Mesenchymal stem cell (in vitro differentiated cells and primary cell): Measurements from ENCODE around the gene ELFN1.

Source experiments
- DNase-seq: peaks from one replicate; pipeline ENCODE4 v3.0.0-alpha.2; 2013
- H2AFZ ChIP-seq: one replicate; pipeline ENCODE4 v1.6.1; 2013; ENCODE audit warnings: low read depth, mild to moderate bottlenecking, control low read depth, inconsistent platforms, low read length, moderate library complexity
- H2AK5ac ChIP-seq: 2 replicates; pipeline ENCODE4 v1.6.1; 2013; ENCODE audit warnings: low read length, moderate library complexity, mild to moderate bottlenecking, inconsistent platforms; ENCODE audit not compliant: severe bottlenecking
- H2BK120ac ChIP-seq: one replicate; pipeline ENCODE4 v1.6.1; 2013; ENCODE audit warnings: low read depth, mild to moderate bottlenecking, inconsistent platforms, low read length, moderate library complexity
- H2BK12ac ChIP-seq, 2 experiments: one replicate each; pipeline ENCODE4 v1.6.1; 2013; ENCODE audit warnings: inconsistent platforms in 2 of 2, low read length in 2 of 2, mild to moderate bottlenecking in 2 of 2, moderate library complexity in 2 of 2, control low read depth in 1 of 2
- H2BK15ac ChIP-seq: one replicate; pipeline ENCODE4 v1.6.1; 2013; ENCODE audit warnings: mild to moderate bottlenecking, low read depth, inconsistent platforms; ENCODE audit not compliant: poor library complexity, severe bottlenecking
- H2BK5ac ChIP-seq: 2 replicates; pipeline ENCODE4 v1.6.1; 2013; ENCODE audit warnings: low read depth, mild to moderate bottlenecking, low read length, control low read depth, inconsistent platforms; ENCODE audit not compliant: poor library complexity, severe bottlenecking
- H3K14ac ChIP-seq, 2 experiments: one replicate each; pipeline ENCODE4 v1.6.1; 2013; ENCODE audit warnings: inconsistent platforms in 2 of 2, low read length in 2 of 2, control low read depth in 1 of 2, mild to moderate bottlenecking in 1 of 2, moderate library complexity in 1 of 2
- H3K18ac ChIP-seq, 2 experiments: one replicate each; pipeline ENCODE4 v1.6.1; 2013; ENCODE audit warnings: inconsistent platforms in 2 of 2, low read length in 2 of 2, control low read depth in 1 of 2, low read depth in 1 of 2, mild to moderate bottlenecking in 1 of 2
- H3K23ac ChIP-seq, 2 experiments: one replicate each; pipeline ENCODE4 v1.6.1; 2013; ENCODE audit warnings: inconsistent platforms in 2 of 2, low read length in 2 of 2, mild to moderate bottlenecking in 2 of 2, moderate library complexity in 2 of 2, control low read depth in 1 of 2
- H3K27ac ChIP-seq: 2 replicates; pipeline ENCODE4 v1.5.1; 2013; ENCODE audit warnings: mild to moderate bottlenecking, moderate library complexity, low read length, control low read depth, inconsistent platforms; ENCODE audit not compliant: poor library complexity, severe bottlenecking
- H3K27me3 ChIP-seq, 2 experiments: 2 replicates each; pipeline versions ENCODE4 v1.6.1 to v1.7.0; 2013; ENCODE audit warnings: low read length in 2 of 2, mild to moderate bottlenecking in 2 of 2, moderate library complexity in 2 of 2, control low read depth in 1 of 2, inconsistent platforms in 1 of 2; ENCODE audit not compliant: control insufficient read depth in 1 of 2, insufficient read depth in 1 of 2
- H3K36me3 ChIP-seq, 2 experiments: 2 replicates each; pipeline versions ENCODE4 v1.6.1 to v1.7.0; 2013; ENCODE audit warnings: low read length in 2 of 2, control low read depth in 1 of 2, inconsistent platforms in 1 of 2, low read depth in 1 of 2, mild to moderate bottlenecking in 1 of 2; ENCODE audit not compliant: insufficient read depth in 2 of 2, control insufficient read depth in 1 of 2
- H3K4ac ChIP-seq, 2 experiments: one replicate each; pipeline ENCODE4 v1.6.1; 2013; ENCODE audit warnings: inconsistent platforms in 2 of 2, low read length in 2 of 2, mild to moderate bottlenecking in 2 of 2, moderate library complexity in 2 of 2, control low read depth in 1 of 2, low read depth in 1 of 2
- H3K4me1 ChIP-seq: 2 replicates; pipeline ENCODE4 v1.6.1; 2013; ENCODE audit warnings: low read depth, low read length, control low read depth; ENCODE audit not compliant: control insufficient read depth, insufficient read depth
- H3K4me2 ChIP-seq: 2 replicates; pipeline ENCODE4 v1.6.1; 2013; ENCODE audit warnings: low read length, mild to moderate bottlenecking, inconsistent platforms; ENCODE audit not compliant: poor library complexity, severe bottlenecking
- H3K4me3 ChIP-seq, 2 experiments: 2 replicates each; pipeline versions ENCODE4 v1.5.1 to v1.7.0; 2013; ENCODE audit warnings: low read length in 2 of 2, mild to moderate bottlenecking in 2 of 2, control low read depth in 1 of 2, low read depth in 1 of 2; ENCODE audit not compliant: insufficient read depth in 1 of 2
- H3K79me1 ChIP-seq: replicated peaks from 2 replicates; pipeline ENCODE4 v1.6.1; 2013; ENCODE audit warnings: mild to moderate bottlenecking, control low read depth, low read length, inconsistent platforms; ENCODE audit not compliant: poor library complexity, severe bottlenecking
- H3K9ac ChIP-seq: 2 replicates; pipeline ENCODE4 v1.7.0; 2013; ENCODE audit warnings: mild to moderate bottlenecking, low read length, moderate library complexity
- H3K9me3 ChIP-seq: 2 replicates; pipeline ENCODE4 v1.7.0; 2013; ENCODE audit warnings: mild to moderate bottlenecking, low read length; ENCODE audit not compliant: control insufficient read depth
- H4K8ac ChIP-seq: one replicate; pipeline ENCODE4 v1.6.1; 2013; ENCODE audit warnings: inconsistent platforms, mild to moderate bottlenecking, low read length, moderate library complexity
- H4K91ac ChIP-seq: one replicate; pipeline ENCODE4 v1.6.1; 2013; ENCODE audit warnings: mild to moderate bottlenecking, low read length, inconsistent platforms
- whole genome bisulfite sequencing: methylation state at CpG from one replicate; pipeline ENCODE4 v1.1.7; 2013; ENCODE audit warnings: mixed read lengths; 5-methylcytosine and 5-hydroxymethylcytosine counted together

ELFN1 gene

DNA sequence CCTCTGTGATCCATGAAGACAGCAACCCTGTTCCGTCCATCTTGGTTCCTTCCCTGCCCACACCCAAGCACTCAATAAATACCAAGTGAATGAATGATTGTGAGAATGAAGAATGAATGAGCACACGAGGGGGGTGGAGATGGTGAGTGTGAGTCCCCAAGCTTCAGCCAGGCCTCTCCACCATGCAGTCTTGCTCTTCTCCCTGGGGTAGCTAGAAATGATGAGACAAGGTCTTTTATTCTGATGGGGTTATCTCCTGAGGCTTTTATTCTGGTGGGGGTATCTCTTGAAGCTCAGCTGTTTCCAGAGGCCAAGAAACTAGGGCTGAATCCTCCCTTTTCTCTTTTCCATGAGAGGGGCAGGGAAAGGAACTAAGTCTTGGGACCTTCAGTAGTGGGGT, 57.0 kb downstream of the ELFN1 start:
- Histone ChIP-seq H3K9ac (no peak overlapping the region), H2AFZ (no peak overlapping the region), H3K9me3 (peaks cover 15% of the 10 kb centered on the region), H3K36me3 (no peaks in the 10 kb centered on the region), H2BK12ac (no peak overlapping the region), H2BK5ac (no peak overlapping the region), H4K8ac (no peak overlapping the region), H3K4me3 (no peak overlapping the region), H3K14ac (no peak overlapping the region), H3K79me1 (no peaks in the 10 kb centered on the region), H3K18ac (no peak overlapping the region), H2BK120ac (no peak overlapping the region), H3K4me2 (no peak overlapping the region), H4K91ac (no peak overlapping the region), H2AK5ac (no peak overlapping the region), H3K27me3 (peaks cover 37 to 43% of the 10 kb centered on the region in 2 experiments), H3K27ac (no peak overlapping the region), H2BK15ac (no peak overlapping the region), H3K4ac (no peak overlapping the region), H3K4me1 (peaks cover 5% of the 10 kb centered on the region), H3K23ac (no peak overlapping the region)
- no peak for DNase-seq
- WGBS = 80% methylated on average over 2 of the region's 2 CpGs

DNA sequence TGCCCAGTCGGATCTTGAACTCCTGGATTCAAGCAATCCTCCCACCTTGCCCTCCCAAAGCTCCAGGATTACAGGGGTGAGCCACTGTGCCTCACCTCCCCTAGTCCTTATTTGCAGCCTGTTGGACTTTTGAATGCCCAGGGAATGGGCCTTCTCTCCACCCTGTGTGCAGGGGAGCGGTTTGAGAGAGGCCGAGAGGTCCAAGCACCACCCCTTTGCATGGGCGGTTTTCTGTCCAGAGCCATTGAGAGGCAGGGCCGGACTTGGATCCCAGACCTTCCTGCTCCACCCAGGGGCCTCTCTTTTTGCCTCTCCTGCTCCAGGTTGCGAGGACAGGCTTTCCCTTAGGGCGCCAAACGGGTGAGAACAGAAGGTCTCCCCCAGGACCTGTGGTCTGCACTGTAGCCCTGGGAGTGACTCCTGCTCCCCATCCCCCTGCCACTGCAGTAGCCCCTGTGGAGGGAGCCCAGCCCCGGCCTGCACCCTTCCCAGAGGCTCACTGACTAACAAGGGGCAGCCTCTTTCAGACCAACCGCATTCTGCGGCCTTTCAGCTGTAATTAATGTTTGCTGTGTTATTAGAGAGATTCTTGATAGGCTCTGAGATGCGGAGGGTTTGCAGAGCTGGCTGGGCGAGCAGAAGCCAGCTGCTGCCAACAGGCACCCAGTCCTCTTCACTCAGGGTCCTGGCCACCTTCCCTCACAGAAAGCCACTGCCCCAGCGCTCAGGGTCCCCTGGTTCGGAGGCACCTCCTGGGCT, 57.9 kb downstream of the ELFN1 start:
- Histone ChIP-seq H2BK120ac (no peak overlapping the region), H3K9me3 (peaks cover 15% of the 10 kb centered on the region), H3K4ac (no peak overlapping the region), H2BK12ac (no peak overlapping the region), H3K23ac (no peak overlapping the region), H3K79me1 (no peaks in the 10 kb centered on the region), H3K4me3 (no peak overlapping the region), H4K8ac (no peak overlapping the region), H3K14ac (no peak overlapping the region), H2AFZ (no peak overlapping the region), H2BK5ac (no peak overlapping the region), H3K18ac (no peak overlapping the region), H3K9ac (no peak overlapping the region), H3K27me3 (peaks cover 44 to 47% of the 10 kb centered on the region in 2 experiments), H2BK15ac (no peak overlapping the region), H3K36me3 (no peaks in the 10 kb centered on the region), H2AK5ac (no peak overlapping the region), H3K4me1 (peaks cover 5% of the 10 kb centered on the region), H4K91ac (no peak overlapping the region), H3K27ac (no peak overlapping the region), H3K4me2 (no peak overlapping the region)
- 90% methylated on average over 15 of the region's 15 CpGs for WGBS
- DNase-seq = no peak

- WGBS = 84% methylated on average over 8 of the region's 8 CpGs
Measured at GRCh38 chr7:1729183-1729582, 59.1 kb downstream of the ELFN1 start.

DNA sequence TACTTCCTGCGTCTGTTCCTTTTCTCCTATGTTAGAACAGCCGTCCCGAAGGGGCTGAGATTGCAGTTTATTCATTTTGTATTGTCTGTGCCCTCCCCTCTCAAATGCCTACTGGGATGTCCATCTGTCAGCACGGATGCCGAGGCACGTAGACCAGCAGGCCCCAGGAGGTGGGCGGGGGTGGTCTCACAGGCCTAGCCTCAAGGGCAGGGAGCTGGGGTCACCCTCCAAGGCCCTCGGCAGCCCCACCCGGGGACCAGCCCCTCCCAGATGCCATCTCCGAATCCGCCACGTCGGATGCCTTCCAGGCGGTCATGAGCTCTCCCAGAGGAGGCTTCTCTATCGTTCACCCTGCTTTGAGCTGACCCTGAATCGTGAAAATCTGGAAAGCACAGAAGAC, 59.7 kb downstream of the ELFN1 start:
- H2AFZ ChIP-seq = no peak overlapping the region
- no peak overlapping the region for H3K4ac ChIP-seq
- H2BK5ac ChIP-seq = no peak overlapping the region
- no peak overlapping the region for H3K4me3 ChIP-seq
- no peak overlapping the region for H2AK5ac ChIP-seq
- WGBS = 92% methylated on average over 16 of the region's 16 CpGs
- no peak overlapping the region for H3K9ac ChIP-seq
- no peak overlapping the region for H3K18ac ChIP-seq
- no peak overlapping the region for H2BK15ac ChIP-seq
- peaks cover 15% of the 10 kb centered on the region for H3K9me3 ChIP-seq
- no peak overlapping the region for H3K14ac ChIP-seq
- no peak overlapping the region for H4K91ac ChIP-seq
- H3K4me2 ChIP-seq = no peak overlapping the region
- no peak for DNase-seq
- H3K27me3 ChIP-seq = peaks cover 52 to 58% of the 10 kb centered on the region in 2 experiments
- H2BK12ac ChIP-seq = no peak overlapping the region
- H3K79me1 ChIP-seq = no peaks in the 10 kb centered on the region
- peaks cover 5% of the 10 kb centered on the region for H3K4me1 ChIP-seq
- H3K23ac ChIP-seq = no peak overlapping the region
- no peak overlapping the region for H2BK120ac ChIP-seq
- H3K27ac ChIP-seq = no peak overlapping the region
- H4K8ac ChIP-seq = no peak overlapping the region
- H3K36me3 ChIP-seq = no peaks in the 10 kb centered on the region

More at GRCh38 chr7:1729183-1729582, 59.1 kb downstream of the ELFN1 start:
- H3K14ac ChIP-seq = no peak overlapping the region
- no peak overlapping the region for H2BK5ac ChIP-seq
- no peaks in the 10 kb centered on the region for H3K79me1 ChIP-seq
- no peak overlapping the region for H4K8ac ChIP-seq
- H4K91ac ChIP-seq = no peak overlapping the region
- no peak overlapping the region for H2BK120ac ChIP-seq
- H3K4me3 ChIP-seq = no peak overlapping the region
- DNase-seq = no peak
- H2AK5ac ChIP-seq = no peak overlapping the region
- no peak overlapping the region for H2BK15ac ChIP-seq
- peaks cover 15% of the 10 kb centered on the region for H3K9me3 ChIP-seq
- no peak overlapping the region for H3K18ac ChIP-seq
- no peak overlapping the region for H2BK12ac ChIP-seq
- H3K4me2 ChIP-seq = no peak overlapping the region
- H3K27ac ChIP-seq = no peak overlapping the region
- peaks cover 56 to 58% of the 10 kb centered on the region in 2 experiments for H3K27me3 ChIP-seq
- no peaks in the 10 kb centered on the region for H3K36me3 ChIP-seq
- peaks cover 5% of the 10 kb centered on the region for H3K4me1 ChIP-seq
- H3K4ac ChIP-seq = no peak overlapping the region
- no peak overlapping the region for H2AFZ ChIP-seq
- H3K9ac ChIP-seq = no peak overlapping the region
- no peak overlapping the region for H3K23ac ChIP-seq
